Keratinocyte (primary cell): Measurements from ENCODE around the gene ACHE. TPM values are rescaled to one million over a fixed set of nuclear protein-coding genes. Genes with fewer than 3 reads are reported as not detected.
"Not testable (repeated sequence)": the region's sequence is repeated elsewhere in the genome, so short reads cannot be mapped to it uniquely, and the experiment has no call there.

ENCODE experiments used
- DNase-seq: peaks from one replicate; pipeline ENCODE4 v3.0.0-alpha.2; 2011; ENCODE audit warnings: low read depth, missing footprints, low spot score
- FAIRE-seq: peaks from 2 replicates; lab custom pipeline; 2011; peaks lifted over from hg19 to GRCh38; lab: Jason Lieb, UNC
- H2AFZ ChIP-seq: 2 replicates; pipeline ENCODE4 v1.6.0; 2012; ENCODE audit warnings: low read length, control low read depth, inconsistent platforms; ENCODE audit not compliant: control insufficient read depth
- H3K27ac ChIP-seq: 2 replicates; pipeline ENCODE4 v1.5.1; 2011; ENCODE audit warnings: low read length; ENCODE audit not compliant: control insufficient read depth, insufficient read depth
- H3K27me3 ChIP-seq: 3 replicates; pipeline ENCODE4 v1.6.0; 2011; ENCODE audit warnings: low read length; ENCODE audit not compliant: control insufficient read depth, insufficient read depth; ENCODE audit errors: extremely low read depth
- H3K36me3 ChIP-seq, 2 experiments: 2 replicates in 1 of 2; 3 replicates in 1 of 2; pipeline ENCODE4 v1.5.1; 2011; ENCODE audit warnings: low read length in 2 of 2, mild to moderate bottlenecking in 1 of 2; ENCODE audit not compliant: control insufficient read depth in 2 of 2, insufficient read depth in 2 of 2; ENCODE audit errors: extremely low read depth in 1 of 2
- H3K4me1 ChIP-seq: 3 replicates; pipeline ENCODE4 v1.5.1; 2011; ENCODE audit warnings: low read length; ENCODE audit not compliant: control insufficient read depth, insufficient read depth; ENCODE audit errors: extremely low read depth
- H3K4me2 ChIP-seq: 3 replicates; pipeline ENCODE4 v1.6.0; 2011; ENCODE audit warnings: low read depth, low read length; ENCODE audit not compliant: control insufficient read depth, insufficient read depth; ENCODE audit errors: extremely low read depth
- H3K4me3 ChIP-seq, 3 experiments: fragments of 200-600 bp in 1 of 3; sonication (generic) in 1 of 3; 2 replicates in 2 of 3; 3 replicates in 1 of 3; pipeline ENCODE4 v1.5.1; 2011 to 2016; ENCODE audit warnings: low read length in 3 of 3, mild to moderate bottlenecking in 3 of 3, control low read depth in 2 of 3, inconsistent platforms in 1 of 3, low read depth in 1 of 3, mixed read lengths in 1 of 3, mixed run types in 1 of 3, moderate library complexity in 1 of 3; ENCODE audit not compliant: control insufficient read depth in 2 of 3, insufficient read depth in 2 of 3; ENCODE audit errors: extremely low read depth in 1 of 3
- H3K79me2 ChIP-seq: 2 replicates; pipeline ENCODE4 v1.6.0; 2012; ENCODE audit warnings: low read length; ENCODE audit not compliant: control insufficient read depth, insufficient read depth
- H3K9ac ChIP-seq: 3 replicates; pipeline ENCODE4 v1.6.0; 2011; ENCODE audit warnings: low read length; ENCODE audit not compliant: control insufficient read depth, insufficient read depth; ENCODE audit errors: extremely low read depth
- H3K9me1 ChIP-seq: 3 replicates; pipeline ENCODE4 v1.6.0; 2011; ENCODE audit warnings: low read length; ENCODE audit not compliant: control insufficient read depth, insufficient read depth; ENCODE audit errors: extremely low read depth
- H3K9me3 ChIP-seq: 2 replicates; pipeline ENCODE4 v1.5.1; 2012; ENCODE audit warnings: low read depth, low read length; ENCODE audit not compliant: control insufficient read depth
- H4K20me1 ChIP-seq: 3 replicates; pipeline ENCODE4 v1.6.0; 2011; ENCODE audit warnings: low read length; ENCODE audit not compliant: control insufficient read depth, insufficient read depth; ENCODE audit errors: extremely low read depth
- CTCF ChIP-seq, 3 experiments: IDR thresholded peaks in 1 of 3; conservative IDR thresholded peaks in 1 of 3; optimal IDR thresholded peaks in 1 of 3; 2 replicates in 2 of 3; 3 replicates in 1 of 3; pipeline versions ENCODE3 to v1.5.1; 2011; ENCODE audit warnings: low read length in 3 of 3, mild to moderate bottlenecking in 3 of 3, moderate library complexity in 2 of 3, control low read depth in 1 of 3, inconsistent platforms in 1 of 3; ENCODE audit not compliant: insufficient read depth in 2 of 3; ENCODE audit errors: extremely low read depth in 1 of 3
- EZH2 ChIP-seq: IDR thresholded peaks from one replicate; pipeline ENCODE4 v1.6.1; 2012; ENCODE audit warnings: inconsistent platforms, mild to moderate bottlenecking, low read length, moderate library complexity
- dilution Hi-C: fragments of 300-500 bp; cut with MboI; formaldehyde crosslinking; loops from one replicate; pipeline ENCODE4 v1.7.0; 2020; ENCODE audit warnings: low sequenced_read_pairs; ENCODE audit not compliant: extremely low pct_ligation_motif_present
- polyA plus RNA-seq, 5 experiments: library from polyadenylated mRNA; depleted of rRNA in 3 of 5; stranded (reverse) in 3 of 5; stranded (forward) in 1 of 5; unstranded in 1 of 5; fragments of >200 nt; gene quantifications; 1 replicate in 1 of 5; 2 replicates in 3 of 5; 3 replicates in 1 of 5; pipeline versions ENCODE4 v1.2.1 to v1.2.3, GENCODE V29; 2011 to 2012; ENCODE audit warnings: missing spikeins in 2 of 5, low read depth in 1 of 5, low replicate concordance in 1 of 5

ACHE gene
- polyA plus RNA-seq, 1 donor (not counting 4 experiments of a cell fraction or from before 2014, with no cell fraction given), result 0.07 TPM

DNA sequence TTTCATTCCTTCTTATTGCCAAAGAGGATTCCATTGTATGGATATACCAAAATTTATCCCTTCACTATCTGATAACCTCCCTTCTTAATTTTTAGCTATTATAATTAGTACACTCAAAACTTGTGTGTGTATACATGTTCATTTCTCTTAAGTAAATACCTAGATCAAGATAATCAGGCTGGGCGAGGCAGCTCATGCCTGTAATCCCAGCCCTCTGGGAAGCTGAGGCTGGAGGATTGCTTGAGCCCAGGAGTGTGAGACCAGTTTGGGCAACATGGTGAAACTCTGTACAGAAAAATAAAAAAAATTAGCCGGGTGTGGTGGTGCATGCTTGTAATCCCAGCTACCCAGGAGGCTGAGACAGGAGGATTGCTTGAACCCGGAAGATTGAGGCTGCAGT lies 15.8 kb upstream of the ACHE start:
- FAIRE-seq (no peak), DNase-seq (no peak)
- no peak overlapping the region for H2AFZ ChIP-seq
- H3K27ac ChIP-seq, result no peak overlapping the region
- H3K4me1 ChIP-seq, result peaks cover 3% of the 10 kb centered on the region
- H3K27me3 ChIP-seq, result no peaks in the 10 kb centered on the region
- H3K4me3 ChIP-seq, result no peak overlapping the region
- H3K9me1 ChIP-seq, result no peaks in the 10 kb centered on the region
- dilution Hi-C loops, result no loop called here
- H3K9ac ChIP-seq, result no peak overlapping the region
- no peaks in the 10 kb centered on the region for H4K20me1 ChIP-seq
- no peaks in the 10 kb centered on the region for H3K9me3 ChIP-seq
- TF ChIP-seq EZH2, result no peak
- TF ChIP-seq CTCF (optimal IDR thresholded peaks at IDR 0.05 in 1 of 3, IDR thresholded peaks at IDR 0.05 in 1 of 3, conservative IDR thresholded peaks at IDR 0.05 in 1 of 3; ENCODE audit: extremely low read depth in 1 of 3, insufficient read depth in 2 of 3, low read length in 3 of 3), result no peak
- no peaks in the 10 kb centered on the region for H3K36me3 ChIP-seq
- no peaks in the 10 kb centered on the region for H3K79me2 ChIP-seq
- H3K4me2 ChIP-seq, result no peak overlapping the region

- H3K4me3 ChIP-seq, FAIRE-seq, H4K20me1 ChIP-seq, H3K27me3 ChIP-seq, H3K4me1 ChIP-seq, H3K4me2 ChIP-seq, H3K9me3 ChIP-seq, H3K9ac ChIP-seq, dilution Hi-C loops, H2AFZ ChIP-seq, H3K36me3 ChIP-seq, H3K79me2 ChIP-seq, H3K27ac ChIP-seq, DNase-seq, H3K9me1 ChIP-seq: not testable (repeated sequence)
Observed at GRCh38 chr7:100910443-100910842, 14.8 kb upstream of the ACHE start.

GRCh38 chr7:100908512-100908911 lies 12.8 kb upstream of the ACHE start:
- no peaks in the 10 kb centered on the region for H3K9me3 ChIP-seq
- no peaks in the 10 kb centered on the region for H4K20me1 ChIP-seq
- no peak overlapping the region for H3K4me3 ChIP-seq
- no peaks in the 10 kb centered on the region for H3K36me3 ChIP-seq
- DNase-seq (no peak), FAIRE-seq (no peak)
- no peaks in the 10 kb centered on the region for H3K79me2 ChIP-seq
- no peak for TF ChIP-seq EZH2
- TF ChIP-seq CTCF (optimal IDR thresholded peaks at IDR 0.05 in 1 of 3, IDR thresholded peaks at IDR 0.05 in 1 of 3, conservative IDR thresholded peaks at IDR 0.05 in 1 of 3; ENCODE audit: extremely low read depth in 1 of 3, insufficient read depth in 2 of 3, low read length in 3 of 3), result no peak
- H3K27ac ChIP-seq, result no peak overlapping the region
- no peak overlapping the region for H3K4me2 ChIP-seq
- H3K4me1 ChIP-seq, result no peaks in the 10 kb centered on the region
- no peak overlapping the region for H3K9ac ChIP-seq
- no peaks in the 10 kb centered on the region for H3K27me3 ChIP-seq
- dilution Hi-C loops, result no loop called here
- H3K9me1 ChIP-seq, result no peaks in the 10 kb centered on the region
- no peak overlapping the region for H2AFZ ChIP-seq
